IPS DF 19.7 (cell line): Measurements from ENCODE around the gene HUWE1.
A peak's percentile ranks its signal among the peaks of the same experiment; 100 is the strongest.
"Not testable (repeated sequence)": the region's sequence is repeated elsewhere in the genome, so short reads cannot be mapped to it uniquely, and the experiment has no call there.

ENCODE experiments used
- DNase-seq: peaks from one replicate; pipeline ENCODE4 v3.0.0-alpha.2; 2013; ENCODE audit warnings: low read depth, low spot score

Gene HUWE1

GRCh38 chrX:53686151-53686885 is at the start of gene HUWE1:
TSS of gene HUWE1 (minus strand) at chrX:53686719. CDS start at chrX:53654107, 32,612 bp downstream.
- peak; percentile 17 for DNase-seq

GRCh38 chrX:53732797-53733196 is 46.3 kb upstream of the HUWE1 start:
- no peak for DNase-seq

- no peak for DNase-seq
These were observed 43.2 kb upstream of the HUWE1 start for GRCh38 chrX:53729751-53730150.

GRCh38 chrX:53728506-53728905 is 42.0 kb upstream of the HUWE1 start:
- no peak for DNase-seq

GRCh38 chrX:53724872-53725271 is 38.4 kb upstream of the HUWE1 start:
- DNase-seq, result no peak

- DNase-seq, result no peak
These were observed 36.9 kb upstream of the HUWE1 start for GRCh38 chrX:53723381-53723780.

- DNase-seq, result not testable (repeated sequence)
These were observed 35.1 kb upstream of the HUWE1 start for GRCh38 chrX:53721610-53722009.

GRCh38 chrX:53719666-53720065 is 33.1 kb upstream of the HUWE1 start:
- DNase-seq, result not testable (repeated sequence)

- DNase-seq, result no peak
These were observed 31.6 kb upstream of the HUWE1 start for GRCh38 chrX:53718073-53718472.

GRCh38 chrX:53717205-53717604 is 30.7 kb upstream of the HUWE1 start:
- no peak for DNase-seq

GRCh38 chrX:53716328-53717088 is 30.0 kb upstream of the HUWE1 start:
- DNase-seq, result no peak

- no peak for DNase-seq
These were observed 28.9 kb upstream of the HUWE1 start for GRCh38 chrX:53715346-53715924.

- DNase-seq, result peak; percentile 7
These were observed 28.2 kb upstream of the HUWE1 start for GRCh38 chrX:53714580-53715345.

- DNase-seq, result no peak
These were observed 27.6 kb upstream of the HUWE1 start for GRCh38 chrX:53713987-53714579.

GRCh38 chrX:53711436-53711835 is 24.9 kb upstream of the HUWE1 start:
- DNase-seq, result no peak

- no peak for DNase-seq
These were observed 18.3 kb upstream of the HUWE1 start for GRCh38 chrX:53704854-53705253.

GRCh38 chrX:53704294-53704693 is 17.8 kb upstream of the HUWE1 start:
- DNase-seq, result no peak

GRCh38 chrX:53695946-53696549 is 9.5 kb upstream of the HUWE1 start:
- no peak for DNase-seq

- DNase-seq, result no peak
These were observed 8.1 kb upstream of the HUWE1 start for GRCh38 chrX:53694642-53695041.

GRCh38 chrX:53688300-53688699 is 1.8 kb upstream of the HUWE1 start:
- no peak for DNase-seq

GRCh38 chrX:53685711-53686110 is 808 bp downstream of the HUWE1 start:
- DNase-seq, result no peak
